NCI-H345 treated with DMSO at 0.1 percent for 48 hours (cell line): ENCODE measurements around the gene ADCY2.

Source experiments
- DNase-seq: peaks from one replicate; lab custom pipeline; 2025; ENCODE audit not compliant: unreplicated experiment; lab: John Stamatoyannopoulos, UW

ADCY2 gene

GRCh38 chr5:7822449-7822848 lies 426.5 kb downstream of the ADCY2 start:
- no peak for DNase-seq

DNA sequence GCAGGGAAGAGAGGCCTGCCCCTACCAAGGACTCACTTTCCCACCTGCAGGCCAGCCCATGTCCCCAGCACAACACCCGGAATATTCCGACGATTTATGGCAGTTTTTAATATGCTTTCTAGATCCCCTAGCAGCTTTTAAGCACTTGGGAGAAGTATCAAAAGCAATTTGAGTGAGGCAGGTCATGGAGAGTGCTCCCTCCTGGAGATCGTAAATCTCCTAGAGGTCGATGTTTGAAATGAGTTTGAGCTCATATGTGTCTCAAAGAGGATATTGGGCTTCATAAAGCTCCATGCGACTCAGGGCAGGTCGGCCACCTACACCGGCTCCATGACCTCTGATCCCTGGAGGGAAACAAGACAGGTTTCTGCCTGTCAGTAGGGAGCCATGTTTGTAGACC lies 427.7 kb downstream of the ADCY2 start:
- no peak for DNase-seq

DNA sequence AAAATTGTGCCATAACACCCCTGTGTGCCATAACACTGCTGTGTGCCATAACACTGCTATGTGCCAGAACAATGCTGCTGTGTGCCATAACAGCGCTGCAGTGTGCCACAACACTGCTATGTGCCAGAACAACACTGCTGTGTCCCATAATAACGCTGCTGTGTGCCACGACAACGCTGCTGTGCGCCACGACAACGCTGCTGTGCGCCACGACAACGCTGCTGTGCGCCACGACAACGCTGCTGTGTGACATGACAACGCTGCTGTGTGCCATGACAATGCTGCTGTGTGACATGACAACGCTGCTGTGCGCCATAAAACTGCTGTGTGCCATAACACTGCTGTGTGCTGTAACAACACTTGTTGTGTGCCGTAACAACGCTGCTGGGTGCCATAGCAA lies 429.1 kb downstream of the ADCY2 start:
- DNase-seq, result no peak

GRCh38 chr5:7825630-7826029 lies 429.7 kb downstream of the ADCY2 start:
- no peak for DNase-seq

DNA sequence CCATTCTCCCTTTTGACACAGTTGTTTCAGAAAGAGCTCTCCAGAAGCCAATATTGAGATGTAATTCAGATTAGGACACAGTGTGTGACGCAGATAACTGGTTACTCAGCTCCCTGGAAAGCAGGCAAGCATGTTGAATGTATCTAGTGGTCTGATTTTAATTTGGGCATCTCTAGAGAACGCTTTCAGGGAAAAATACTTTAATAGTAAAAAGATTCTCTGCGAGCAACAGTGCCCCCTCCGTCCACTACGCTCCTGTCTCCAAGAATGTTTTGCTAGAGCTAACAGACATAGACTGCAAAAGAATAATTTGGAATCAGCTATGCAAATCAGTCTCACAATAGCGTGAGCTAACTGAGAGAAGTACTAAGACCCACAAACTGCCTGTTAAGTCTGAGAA lies 431.7 kb downstream of the ADCY2 start:
- DNase-seq, result no peak

- DNase-seq, result no peak
Measured at GRCh38 chr5:7828269-7828668, 432.3 kb downstream of the ADCY2 start.

DNA sequence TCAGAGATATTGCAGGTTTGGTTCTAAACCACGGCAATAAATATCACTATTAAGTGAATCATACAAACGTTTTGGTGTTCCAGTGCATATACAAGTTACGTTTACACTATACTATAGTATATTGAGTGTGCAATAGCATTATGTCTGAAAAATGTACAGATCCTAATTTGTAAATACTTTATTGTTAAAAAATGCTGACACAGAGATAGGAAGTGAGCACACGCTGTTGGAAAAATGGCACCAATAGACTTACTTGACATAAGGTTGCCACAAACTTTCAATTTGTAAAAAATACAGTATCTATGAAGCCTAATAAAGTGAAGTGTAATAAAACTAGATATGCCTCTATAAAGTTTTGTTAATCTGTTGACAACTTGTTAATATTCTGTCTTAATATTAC lies 439.0 kb downstream of the ADCY2 start:
- no peak for DNase-seq

- DNase-seq, result no peak
Measured at GRCh38 chr5:7837403-7837802, 441.5 kb downstream of the ADCY2 start.

DNA sequence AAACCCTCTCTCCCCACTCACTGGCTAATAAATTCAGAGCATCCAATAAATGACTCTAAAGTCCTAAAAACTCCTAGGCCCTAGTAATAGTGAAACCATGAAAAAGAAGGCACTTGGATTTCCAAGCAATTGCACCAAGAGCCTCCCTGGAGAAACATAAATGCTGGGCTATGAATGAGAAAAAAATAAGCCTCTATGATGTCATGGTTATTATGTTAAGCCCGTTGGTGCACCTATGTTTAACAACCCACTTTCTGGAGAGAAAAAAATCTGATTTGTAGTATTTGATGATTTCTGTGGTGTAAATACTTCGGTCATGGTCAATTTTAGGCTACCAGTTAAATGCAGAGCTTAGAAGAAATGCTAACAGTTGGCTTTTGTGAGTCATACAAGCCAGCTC lies 446.6 kb downstream of the ADCY2 start:
- DNase-seq, result no peak

DNA sequence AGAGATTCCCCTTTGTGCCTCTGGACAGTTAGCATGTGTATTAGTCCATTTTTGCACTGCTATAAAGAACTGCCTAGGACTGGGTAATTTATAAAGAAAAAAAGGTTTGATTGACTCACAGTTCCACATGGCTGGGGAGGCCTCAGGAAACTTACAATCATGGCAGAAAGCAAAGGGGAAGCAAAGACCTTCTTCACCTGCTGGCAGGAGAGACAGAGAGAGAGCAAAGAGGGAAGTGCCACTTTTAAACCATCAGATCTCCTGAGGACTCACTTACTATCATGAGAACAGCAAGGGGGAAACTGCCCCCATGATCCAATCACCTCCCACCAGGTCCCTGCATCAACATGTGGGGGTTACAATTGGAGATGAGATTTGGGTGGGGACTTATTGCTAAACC lies 449.0 kb downstream of the ADCY2 start:
- DNase-seq, result no peak

- no peak for DNase-seq
Measured at GRCh38 chr5:7845557-7845956, 449.6 kb downstream of the ADCY2 start.

- DNase-seq, result no peak
Measured at GRCh38 chr5:7846327-7846726, 450.4 kb downstream of the ADCY2 start.

- DNase-seq, result no peak
Measured at GRCh38 chr5:7848296-7848695, 452.4 kb downstream of the ADCY2 start.

DNA sequence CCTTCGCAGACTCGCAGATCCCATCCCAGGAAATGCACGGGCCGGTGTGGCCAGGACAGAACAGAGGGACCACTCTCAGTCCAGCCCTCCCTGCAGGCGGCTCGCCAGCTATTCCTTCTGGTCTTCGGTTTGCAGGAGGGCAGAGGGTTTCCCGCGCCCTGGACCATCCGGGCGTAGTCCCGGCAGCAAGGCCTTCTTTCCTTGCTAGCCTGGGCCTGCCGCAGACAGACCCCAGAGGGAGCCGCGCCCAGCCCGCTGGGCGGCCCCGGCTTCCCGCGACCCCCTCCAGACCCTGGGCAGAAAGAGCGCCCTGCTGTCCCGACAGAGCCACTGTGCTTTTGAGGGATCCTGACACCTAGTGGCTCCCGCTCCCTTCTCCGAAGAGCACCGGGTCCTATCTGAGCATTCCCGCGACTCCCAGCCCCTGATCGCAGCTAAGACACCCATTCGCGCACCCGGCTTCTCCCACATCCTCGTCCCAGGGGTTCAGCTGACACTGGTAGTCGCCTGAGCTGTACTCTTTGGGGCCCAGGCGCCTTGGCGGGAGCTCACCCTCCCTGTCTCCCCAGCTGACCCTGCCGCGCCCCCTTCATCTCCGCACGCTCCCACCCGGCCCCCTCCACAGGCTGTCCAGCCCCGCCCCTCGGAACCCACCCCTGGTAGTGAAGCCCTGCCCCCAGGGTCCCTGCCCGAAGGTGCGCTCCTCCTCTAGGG lies 453.9 kb downstream of the ADCY2 start:
- DNase-seq, result no peak

DNA sequence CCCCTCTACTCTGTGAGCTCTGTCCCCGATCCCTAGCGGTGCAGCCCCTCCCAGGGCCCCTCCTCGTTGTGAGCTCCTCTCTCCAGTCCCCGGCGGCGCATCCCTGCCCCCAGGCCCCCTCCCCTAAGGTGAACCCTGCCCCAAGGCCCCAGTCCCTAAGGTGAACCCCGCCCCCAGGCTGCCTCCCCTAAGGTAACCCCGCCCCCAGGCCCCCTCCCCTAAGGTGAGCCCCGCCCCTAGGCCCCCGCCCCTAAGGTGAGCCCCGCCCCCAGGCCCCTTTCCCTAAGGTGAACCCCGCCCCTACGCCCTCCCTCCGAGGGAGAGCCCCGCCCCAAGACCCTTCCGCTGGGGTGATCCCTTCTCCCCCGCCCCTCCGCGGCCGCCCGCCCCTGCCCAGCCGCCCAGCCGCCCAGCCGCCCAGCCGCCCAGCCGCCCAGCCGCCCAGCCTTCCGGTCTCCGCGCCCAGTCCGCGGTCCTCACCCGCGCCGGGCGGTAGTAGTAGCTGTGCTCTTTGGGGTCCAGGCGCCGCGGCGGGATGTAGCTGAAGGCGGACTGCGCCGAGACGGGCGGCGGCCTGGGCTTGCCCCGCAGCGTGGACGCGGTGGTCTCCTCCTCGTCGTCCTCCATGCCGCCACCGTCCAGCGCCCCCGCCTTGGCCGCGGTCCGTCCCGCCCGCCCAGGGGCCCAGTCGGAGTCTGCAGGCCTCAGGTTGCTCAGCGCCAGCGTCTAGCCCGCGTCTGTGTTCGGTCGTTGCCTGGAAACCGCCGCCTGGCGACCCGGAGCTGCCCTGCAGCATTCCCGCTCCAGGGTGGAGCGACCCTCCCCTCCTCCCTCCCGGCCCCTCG lies 454.7 kb downstream of the ADCY2 start, which contains the start of gene CFAP90:
Gene CFAP90 (minus strand): TSS at position 739 of the 845 bp plus-strand sequence. CDS start 112 bp downstream, at position 627.
- DNase-seq, result peak; percentile 49

DNA sequence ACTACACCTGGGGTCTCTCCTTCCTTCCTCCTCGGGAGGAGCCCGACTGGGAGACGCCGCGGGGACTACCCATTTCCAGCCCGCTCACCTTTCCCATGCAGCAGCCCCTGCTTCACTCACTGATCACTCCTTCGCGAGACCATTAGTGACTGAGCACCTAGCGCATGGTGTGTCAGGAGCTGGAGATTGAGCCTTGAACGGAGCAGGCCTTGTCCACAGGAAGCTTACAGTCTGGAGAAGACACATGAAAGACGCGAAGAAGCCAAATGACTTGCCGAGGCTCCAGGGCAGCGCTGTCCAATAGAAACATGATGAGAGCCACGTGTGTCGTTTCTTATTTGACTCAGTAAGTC lies 455.3 kb downstream of the ADCY2 start:
- DNase-seq, result no peak

DNA sequence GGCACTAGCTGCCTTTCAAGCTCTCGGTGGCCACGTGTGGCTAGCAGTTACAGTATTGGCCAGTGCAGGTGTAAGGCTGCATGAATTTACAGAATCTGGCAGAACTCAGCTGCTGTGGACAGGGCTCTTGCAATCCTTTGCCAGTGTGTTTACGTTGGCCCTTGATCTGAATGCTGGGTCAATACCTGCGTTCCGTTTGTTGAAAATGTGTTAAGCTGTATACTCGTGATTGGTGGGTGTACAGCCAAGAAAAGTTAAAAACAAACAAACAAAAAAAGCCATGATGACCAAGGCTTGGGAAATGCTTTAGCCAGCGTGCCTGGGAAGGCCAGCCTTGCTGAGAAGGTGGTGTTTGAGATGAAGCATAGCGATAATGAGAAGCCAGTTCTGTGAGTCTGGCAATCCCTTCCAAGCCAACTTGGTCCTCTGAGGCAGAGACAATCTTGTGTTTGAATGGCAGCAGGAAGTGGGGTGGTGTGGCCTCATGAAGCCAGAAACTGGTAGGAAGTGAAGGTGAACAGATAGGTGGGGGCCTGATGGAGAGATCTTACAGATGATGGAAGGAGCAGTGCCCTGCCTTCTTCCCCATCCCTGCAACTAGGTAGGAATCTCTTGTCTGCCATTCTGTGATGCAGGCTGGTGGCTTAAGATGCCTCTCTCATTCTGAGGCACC lies 455.8 kb downstream of the ADCY2 start:
- no peak for DNase-seq

DNA sequence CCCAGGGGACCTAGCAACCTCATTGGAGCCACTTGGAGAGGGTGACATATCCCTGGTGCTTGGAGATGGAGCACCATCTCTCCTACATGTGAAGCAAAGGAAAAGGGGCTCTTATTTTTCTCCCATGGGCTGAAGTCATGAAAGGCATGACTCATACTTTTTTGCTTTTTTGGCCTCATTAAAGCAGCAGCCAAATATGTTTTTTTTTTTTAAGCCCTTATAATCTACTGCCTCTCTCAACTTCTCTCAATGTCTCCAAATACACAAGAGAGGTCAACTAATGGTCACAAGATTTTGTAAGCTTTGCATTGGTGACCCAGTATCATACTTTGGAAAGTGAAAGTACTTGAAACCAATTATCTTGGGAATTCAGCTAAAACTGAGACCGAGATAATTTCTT lies 456.6 kb downstream of the ADCY2 start:
- DNase-seq, result no peak

DNA sequence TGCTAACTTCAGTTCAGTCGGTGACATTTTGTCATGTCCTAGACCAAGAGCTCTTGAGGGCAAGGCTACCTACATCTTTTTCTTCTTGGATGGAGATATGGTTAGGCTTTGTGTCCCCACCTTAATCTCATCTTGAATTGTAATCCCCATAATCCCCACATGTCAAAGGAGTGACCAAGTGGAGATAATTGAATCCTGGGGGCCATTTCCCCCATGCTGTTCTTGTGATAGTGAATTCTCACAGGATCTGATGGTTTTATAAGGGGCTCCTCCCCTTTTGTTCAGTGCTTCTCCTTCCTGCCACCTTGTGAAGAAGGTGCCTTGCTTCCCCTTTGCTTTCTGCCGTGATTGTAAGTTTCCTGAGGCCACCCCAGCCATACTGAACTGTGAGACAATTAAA lies 457.1 kb downstream of the ADCY2 start:
- no peak for DNase-seq

DNA sequence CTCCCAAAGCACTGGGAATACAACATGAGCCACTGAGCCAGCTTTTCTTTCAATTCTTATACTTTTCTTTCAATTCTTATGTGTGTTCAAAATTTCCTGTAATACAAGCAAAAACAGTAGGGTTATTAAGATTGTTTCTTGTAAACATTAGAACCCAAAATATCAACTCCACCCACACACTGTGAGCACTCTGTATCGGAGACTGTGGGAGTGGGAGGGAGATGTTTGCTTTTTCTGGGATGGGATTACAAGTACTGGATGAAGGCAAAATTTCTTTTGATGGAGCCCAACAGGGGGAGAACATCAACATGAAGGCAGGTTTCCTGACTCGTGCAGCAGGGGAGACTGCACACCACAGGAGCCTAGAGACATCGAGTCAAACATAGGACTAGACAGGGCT lies 459.7 kb downstream of the ADCY2 start:
- DNase-seq, result no peak

DNA sequence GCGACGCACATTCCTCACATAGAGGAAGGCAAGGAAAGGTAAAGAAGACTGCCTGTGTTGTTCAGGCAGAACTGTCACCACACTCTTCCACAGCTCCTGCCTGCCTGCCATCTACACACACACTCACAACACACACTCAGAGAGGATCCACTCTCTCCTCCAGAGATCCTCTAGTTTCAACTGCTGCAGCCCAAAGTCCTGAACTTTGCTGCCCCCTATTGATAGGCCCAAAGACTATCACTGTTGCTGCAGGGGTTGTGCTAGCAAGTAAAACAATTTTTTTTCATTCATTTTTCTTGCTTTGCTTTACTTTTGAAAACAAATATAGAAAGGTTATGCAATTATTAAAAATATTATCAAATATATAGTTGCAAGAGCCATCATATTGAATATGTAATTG lies 460.9 kb downstream of the ADCY2 start:
- peak; percentile 67 for DNase-seq

DNA sequence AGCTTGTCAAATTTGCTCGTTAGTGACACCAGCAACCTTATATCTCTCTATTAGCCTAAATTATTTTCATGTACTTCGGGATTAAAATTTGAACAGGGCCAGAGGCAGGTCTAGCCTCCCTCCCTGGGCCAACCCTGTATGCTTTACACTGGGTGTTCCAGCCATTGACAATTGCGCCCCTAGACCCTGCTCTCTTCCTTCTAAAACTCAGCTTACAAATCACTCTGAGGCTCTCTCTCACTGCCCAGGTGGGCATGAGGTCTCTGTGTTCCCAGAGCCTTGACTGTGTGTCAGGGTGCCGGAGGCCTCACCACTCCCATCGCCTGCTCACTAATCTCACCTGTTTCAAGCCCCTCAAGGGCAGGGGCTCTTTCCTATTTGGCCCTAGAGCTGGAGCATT lies 461.4 kb downstream of the ADCY2 start:
- no peak for DNase-seq
